NCI-H69 (cell line): ENCODE data around the gene LOC101059915.
"Not testable (repeated sequence)": the region's sequence is repeated elsewhere in the genome, so short reads cannot be mapped to it uniquely, and the experiment has no call there.

Experiments used
- DNase-seq: peaks from one replicate; lab custom pipeline; 2025; lab: John Stamatoyannopoulos, UW

Gene LOC101059915

GRCh38 chrX:71640002-71640401 is 27.3 kb upstream of the LOC101059915 start:
- no peak for DNase-seq

- not testable (repeated sequence) for DNase-seq
Measured at GRCh38 chrX:71644406-71644805, 22.9 kb upstream of the LOC101059915 start.

- peak; percentile 0 for DNase-seq
Measured at GRCh38 chrX:71650333-71650969, 16.9 kb upstream of the LOC101059915 start.

GRCh38 chrX:71652405-71652804 is 14.9 kb upstream of the LOC101059915 start:
- DNase-seq = peak; percentile 45

GRCh38 chrX:71653344-71653743 is 14.0 kb upstream of the LOC101059915 start:
- DNase-seq = no peak

- no peak for DNase-seq
Measured at GRCh38 chrX:71657267-71657666, 10.1 kb upstream of the LOC101059915 start.

GRCh38 chrX:71659342-71659741 is 8.0 kb upstream of the LOC101059915 start:
- DNase-seq = no peak

- DNase-seq = no peak
Measured at GRCh38 chrX:71659959-71660358, 7.4 kb upstream of the LOC101059915 start.

GRCh38 chrX:71660562-71661416 is 6.6 kb upstream of the LOC101059915 start:
- no peak for DNase-seq

- DNase-seq = no peak
Measured at GRCh38 chrX:71661919-71662318, 5.4 kb upstream of the LOC101059915 start.

GRCh38 chrX:71662654-71663053 is 4.7 kb upstream of the LOC101059915 start:
- not testable (repeated sequence) for DNase-seq

GRCh38 chrX:71663238-71663637 is 4.1 kb upstream of the LOC101059915 start:
- not testable (repeated sequence) for DNase-seq

GRCh38 chrX:71664202-71664601 is 3.1 kb upstream of the LOC101059915 start:
- DNase-seq = peak; percentile 32

GRCh38 chrX:71664889-71665491 is 2.4 kb upstream of the LOC101059915 start:
- DNase-seq = no peak

GRCh38 chrX:71665747-71666146 is 1.6 kb upstream of the LOC101059915 start:
- no peak for DNase-seq

- no peak for DNase-seq
Measured at GRCh38 chrX:71666240-71667223, 814 bp upstream of the LOC101059915 start.

GRCh38 chrX:71668248-71668595 is 876 bp downstream of the LOC101059915 start:
- no peak for DNase-seq

- DNase-seq = no peak
Measured at GRCh38 chrX:71669492-71669891, 2.1 kb downstream of the LOC101059915 start.

GRCh38 chrX:71669947-71670346 is 2.6 kb downstream of the LOC101059915 start:
- DNase-seq = peak; percentile 16

GRCh38 chrX:71671043-71671780 is 3.9 kb downstream of the LOC101059915 start:
- DNase-seq = no peak

- no peak for DNase-seq
Measured at GRCh38 chrX:71671938-71672337, 4.6 kb downstream of the LOC101059915 start.
